Activated T-helper 1 cell treated with anti-CD3 and anti-CD28 coated beads, Interleukin-2, amount 50 U/mL, for 16 hours (primary cell): ENCODE measurements around the gene CXCL17.
"Not testable (repeated sequence)": the region's sequence is repeated elsewhere in the genome, so short reads cannot be mapped to it uniquely, and the experiment has no call there.

ENCODE experiments used
- DNase-seq, 2 donors: peaks; one replicate each; pipeline ENCODE4 v3.0.0-alpha.2; 2020; ENCODE audit warnings: low read depth in 1 of 2, low spot score in 1 of 2

The CXCL17 gene, protein sequence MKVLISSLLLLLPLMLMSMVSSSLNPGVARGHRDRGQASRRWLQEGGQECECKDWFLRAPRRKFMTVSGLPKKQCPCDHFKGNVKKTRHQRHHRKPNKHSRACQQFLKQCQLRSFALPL

GRCh38 chr19:42442833-42443232, at the start of gene CXCL17:
Gene CXCL17, minus strand, starts transcription at chr19:42442946. Its CDS starts 114 bp downstream, at chr19:42442832.
- no peak for DNase-seq

GRCh38 chr19:42488783-42489521, 46.2 kb upstream of the CXCL17 start:
- DNase-seq = no peak

- no peak for DNase-seq
These were observed 45.0 kb upstream of the CXCL17 start for GRCh38 chr19:42487798-42488178.

DNA sequence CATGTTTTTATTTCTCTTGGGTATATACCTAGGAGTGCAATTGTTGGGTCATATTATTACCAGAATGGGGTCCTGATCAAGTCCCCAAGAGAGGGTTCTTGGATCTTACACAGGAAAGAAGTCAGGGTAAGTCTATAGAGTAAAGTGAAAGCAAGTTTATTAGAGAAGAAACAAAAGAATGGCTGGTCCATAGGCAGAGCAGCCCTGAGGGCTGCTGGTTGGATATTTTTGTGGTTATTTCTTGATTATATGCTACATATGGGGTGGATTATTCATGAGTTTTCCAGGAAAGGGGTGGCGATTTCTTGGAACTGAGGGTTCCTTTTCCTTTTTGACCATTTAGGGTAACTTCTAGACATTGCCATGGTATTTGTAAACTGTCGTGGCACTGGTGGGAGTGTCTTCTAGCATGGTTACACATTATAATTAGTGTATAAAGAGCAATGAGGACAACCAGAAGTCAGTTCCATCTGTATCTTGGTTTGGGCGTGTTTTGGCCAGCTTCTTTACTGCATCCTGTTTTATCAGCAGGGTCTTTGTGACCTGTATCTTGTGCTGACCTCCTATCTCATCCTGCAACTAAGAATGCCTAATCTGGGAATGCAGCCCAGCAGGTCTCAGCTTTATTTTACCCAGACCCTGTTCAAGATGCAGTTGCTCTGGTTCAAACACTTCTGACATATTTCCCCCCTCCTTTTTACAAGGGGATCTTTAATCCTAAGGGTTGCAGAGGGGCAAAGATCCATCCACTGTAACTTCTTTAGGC, 44.5 kb upstream of the CXCL17 start:
- no peak for DNase-seq

- DNase-seq = not testable (repeated sequence)
These were observed 42.3 kb upstream of the CXCL17 start for GRCh38 chr19:42485036-42485435.

DNA sequence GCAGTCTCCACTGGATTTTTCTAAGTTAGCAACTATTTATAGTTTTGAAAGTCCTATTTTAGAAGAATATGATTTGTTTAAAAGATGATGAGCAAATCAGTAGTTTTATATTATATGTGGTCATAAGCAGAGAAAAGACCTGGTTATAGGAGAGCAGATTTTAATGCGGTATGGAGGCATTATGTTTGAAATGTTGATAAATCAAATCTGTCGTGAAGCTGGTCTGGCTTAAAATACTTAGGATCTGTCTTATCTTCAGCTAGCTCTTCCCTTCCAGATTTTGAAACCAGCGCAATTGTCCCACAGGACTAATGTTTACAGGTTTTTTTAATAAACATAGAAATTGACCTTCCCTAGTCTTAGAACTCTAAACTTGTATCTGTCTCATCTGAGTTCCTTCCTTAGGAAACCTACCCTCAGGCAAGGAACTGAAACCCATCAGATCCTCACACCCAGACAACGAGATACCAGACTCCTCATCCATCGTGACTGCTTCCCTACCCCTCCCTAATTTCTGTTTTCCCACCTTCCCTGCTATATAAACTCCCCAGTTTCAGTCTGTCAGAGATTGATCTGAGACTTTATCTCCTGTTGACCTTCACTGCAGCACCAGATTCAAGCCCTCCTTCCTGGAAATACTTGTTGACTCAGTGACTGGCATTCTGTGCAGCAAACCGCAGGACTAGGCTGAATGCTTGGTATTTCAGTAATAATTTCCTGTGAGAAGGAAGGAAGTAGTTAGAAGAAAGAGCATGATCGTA, 37.8 kb upstream of the CXCL17 start:
- DNase-seq = no peak

DNA sequence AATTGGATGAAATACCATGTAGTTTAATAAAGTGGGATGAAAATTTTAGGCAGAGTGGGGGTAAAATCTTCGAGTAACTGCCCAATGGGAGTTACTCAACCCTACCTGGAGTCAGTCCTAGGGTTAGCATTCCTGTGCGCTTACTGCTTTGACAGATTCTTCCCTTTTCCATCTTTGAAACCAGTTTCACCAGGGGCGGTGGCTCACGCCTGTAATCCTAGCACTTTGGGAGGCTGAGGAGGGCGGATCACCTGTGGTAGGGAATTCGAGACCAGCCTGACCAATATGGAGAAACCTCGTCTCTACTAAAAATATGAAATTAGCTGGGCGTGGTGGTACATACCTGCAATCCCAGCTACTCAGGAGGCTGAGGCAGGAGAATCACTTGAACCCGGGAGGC, 37.0 kb upstream of the CXCL17 start:
- DNase-seq = no peak

GRCh38 chr19:42478765-42479311, 36.1 kb upstream of the CXCL17 start:
- no peak for DNase-seq

GRCh38 chr19:42477933-42478332, 35.2 kb upstream of the CXCL17 start:
- DNase-seq = no peak

GRCh38 chr19:42477117-42477516, 34.4 kb upstream of the CXCL17 start:
- no peak for DNase-seq

DNA sequence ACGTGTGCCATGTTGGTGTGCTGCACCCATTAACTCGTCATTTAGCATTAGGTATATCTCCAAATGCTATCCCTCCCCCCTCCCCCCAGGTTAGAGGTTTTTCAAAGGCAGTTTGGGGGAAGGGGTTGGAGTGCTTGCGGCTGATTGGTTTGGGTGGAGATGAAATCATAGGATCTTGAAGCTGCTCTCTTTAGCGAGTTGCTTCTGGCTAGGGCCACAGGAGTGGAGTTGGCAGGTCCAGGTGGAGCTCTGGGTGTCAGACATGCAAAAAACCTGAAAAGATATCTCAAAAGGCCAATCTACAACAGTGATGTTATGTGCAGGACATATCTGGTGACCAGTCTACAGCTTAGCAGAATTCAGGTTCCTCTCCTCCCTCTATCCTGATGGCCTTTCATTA, 32.6 kb upstream of the CXCL17 start:
- no peak for DNase-seq

- no peak for DNase-seq
These were observed 32.0 kb upstream of the CXCL17 start for GRCh38 chr19:42474743-42475142.

GRCh38 chr19:42473686-42474085, 30.9 kb upstream of the CXCL17 start:
- no peak for DNase-seq

DNA sequence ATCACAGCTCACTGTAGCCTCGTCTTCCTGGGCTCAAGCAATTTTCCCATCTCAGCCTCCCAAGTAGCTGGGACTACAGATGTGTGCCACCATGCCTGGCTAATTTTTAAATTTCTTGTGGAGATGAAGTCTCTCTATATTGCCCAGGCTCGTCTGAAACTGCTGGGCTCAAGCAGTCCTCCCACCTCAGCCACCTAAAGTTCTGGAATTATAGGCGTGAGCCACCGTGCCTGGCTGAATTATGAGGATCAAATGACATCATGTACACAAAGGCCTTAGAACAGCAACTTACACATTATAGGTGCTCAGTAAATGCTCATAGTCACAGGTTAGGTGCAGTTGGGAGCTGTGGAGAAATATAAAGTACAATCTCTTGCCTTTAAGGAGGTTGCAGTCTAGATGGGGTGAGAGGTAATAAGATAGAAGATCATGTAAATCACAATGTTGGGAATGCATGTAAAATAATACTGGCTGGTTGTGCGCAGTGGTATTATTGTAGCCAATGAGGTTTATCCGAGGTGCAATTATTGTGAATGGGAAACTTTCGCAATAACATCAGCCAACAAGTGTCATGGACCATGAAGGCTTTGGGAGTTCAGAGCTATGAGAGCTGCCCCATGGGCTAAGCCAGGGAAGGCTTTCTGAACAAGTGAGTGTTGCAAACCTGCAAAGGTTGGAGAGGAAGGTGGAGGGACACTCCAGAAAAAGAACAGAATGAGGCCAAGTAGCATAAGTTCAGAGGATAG, 29.8 kb upstream of the CXCL17 start:
- no peak for DNase-seq

GRCh38 chr19:42471554-42472249, 29.0 kb upstream of the CXCL17 start:
- no peak for DNase-seq

DNA sequence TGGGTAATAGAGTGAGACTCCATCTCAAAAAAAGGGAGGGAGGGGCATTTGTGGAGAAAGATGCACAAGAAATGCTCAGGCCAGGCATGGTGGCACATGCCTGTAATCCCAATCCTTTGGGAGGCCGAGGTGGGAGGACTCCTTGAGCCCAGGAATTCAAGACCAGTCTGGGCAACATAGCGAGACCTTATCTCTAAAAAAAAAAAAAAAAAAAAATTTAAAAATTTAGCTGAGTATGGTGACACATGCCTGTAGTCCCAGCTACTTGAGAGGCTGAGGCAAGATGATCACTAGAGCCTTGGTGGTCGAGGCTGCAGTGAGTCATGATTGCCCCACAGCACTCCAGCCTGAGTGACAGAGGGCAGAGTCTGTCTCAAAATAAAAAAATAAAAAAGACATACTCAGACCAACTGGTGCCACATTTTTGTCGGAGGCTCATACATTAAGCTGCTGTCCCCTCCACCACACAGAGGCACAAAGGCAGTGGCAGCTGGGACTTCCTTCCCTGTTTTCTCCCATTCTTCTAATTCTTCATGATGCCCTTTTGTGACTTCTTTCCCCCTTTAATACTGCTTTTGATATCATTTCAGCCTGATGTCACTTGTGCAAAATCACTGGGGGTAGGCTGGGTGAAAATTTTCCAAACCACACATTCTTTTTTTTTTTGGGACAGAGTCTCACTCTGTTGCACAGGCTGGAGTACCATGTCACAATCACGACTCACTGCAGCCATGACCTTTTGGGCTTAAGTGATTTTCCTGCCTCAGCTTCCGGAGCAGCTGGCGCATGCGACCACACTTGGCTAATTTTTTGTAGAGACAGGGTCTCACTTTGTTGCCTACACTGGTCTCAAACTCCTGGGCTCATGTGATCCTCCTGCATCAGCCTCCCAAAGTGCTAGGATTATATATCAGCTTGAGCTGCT, 26.8 kb upstream of the CXCL17 start:
- DNase-seq = no peak

GRCh38 chr19:42468273-42468796, 25.6 kb upstream of the CXCL17 start:
- DNase-seq = no peak

GRCh38 chr19:42467183-42467760, 24.5 kb upstream of the CXCL17 start:
- DNase-seq = no peak
